HEK293 (cell line): ENCODE results near the gene PIGS.

ENCODE experiments used
- CTCF ChIP-seq: fragments of 450-650 bp; formaldehyde crosslinking; IDR thresholded peaks from 2 replicates; pipeline ENCODE4 v1.5.1; 2016; ENCODE audit warnings: missing biosample characterization, missing genetic modification characterization
- MYNN ChIP-seq: fragments of 450-650 bp; formaldehyde crosslinking; IDR thresholded peaks from 2 replicates; pipeline ENCODE4 v1.5.1; 2016; ENCODE audit warnings: missing biosample characterization, missing genetic modification characterization, borderline replicate concordance
- MZF1 ChIP-seq: fragments of 450-650 bp; formaldehyde crosslinking; IDR thresholded peaks from 2 replicates; pipeline ENCODE4 v1.5.1; 2017; ENCODE audit warnings: missing biosample characterization, missing genetic modification characterization, borderline replicate concordance
- REST ChIP-seq: fragments of 450-650 bp; formaldehyde crosslinking; IDR thresholded peaks from 2 replicates; pipeline ENCODE4 v1.5.1; 2016; ENCODE audit warnings: missing biosample characterization, missing genetic modification characterization
- ZBTB1 ChIP-seq: fragments of 450-650 bp; formaldehyde crosslinking; IDR thresholded peaks from 2 replicates; pipeline ENCODE4 v1.5.1; 2016; ENCODE audit warnings: missing biosample characterization, missing genetic modification characterization
- ZNF19 ChIP-seq: fragments of 450-650 bp; formaldehyde crosslinking; IDR thresholded peaks from 2 replicates; pipeline ENCODE4; 2016; ENCODE audit warnings: missing biosample characterization, missing genetic modification characterization, low read depth
- ZNF248 ChIP-seq: fragments of 450-650 bp; formaldehyde crosslinking; IDR thresholded peaks from 2 replicates; pipeline ENCODE4 v1.5.1; 2017; ENCODE audit warnings: missing biosample characterization, missing genetic modification characterization
- ZNF274 ChIP-seq, 2 experiments: fragments of 200-500 bp in 1 of 2; fragments of 450-650 bp in 1 of 2; sonication (Bioruptor generic) in 1 of 2; formaldehyde crosslinking in 1 of 2; IDR thresholded peaks; 2 replicates each; pipeline versions ENCODE4 v1.5.1 to v1.6.1; 2014 to 2016; ENCODE audit warnings: borderline replicate concordance in 1 of 2, inconsistent platforms in 1 of 2, low read length in 1 of 2, missing biosample characterization in 1 of 2, missing genetic modification characterization in 1 of 2
- ZNF623 ChIP-seq: fragments of 450-650 bp; formaldehyde crosslinking; IDR thresholded peaks from 2 replicates; pipeline ENCODE4 v1.5.1; 2016; ENCODE audit warnings: missing biosample characterization, missing genetic modification characterization
- ZNF629 ChIP-seq: fragments of 450-650 bp; formaldehyde crosslinking; IDR thresholded peaks from 2 replicates; pipeline ENCODE4 v1.5.1; 2017; ENCODE audit warnings: missing biosample characterization, missing genetic modification characterization
- TF ChIP-seq, protein P1 (sequence below): fragments of 450-650 bp; formaldehyde crosslinking; IDR thresholded peaks from 2 replicates; pipeline ENCODE4 v1.5.1; 2016; ENCODE audit warnings: missing biosample characterization, missing genetic modification characterization
- TF ChIP-seq, protein P2 (sequence below): fragments of 450-650 bp; formaldehyde crosslinking; IDR thresholded peaks from 2 replicates; pipeline ENCODE4 v1.5.1; 2016; ENCODE audit warnings: missing biosample characterization, missing genetic modification characterization

DNA sequence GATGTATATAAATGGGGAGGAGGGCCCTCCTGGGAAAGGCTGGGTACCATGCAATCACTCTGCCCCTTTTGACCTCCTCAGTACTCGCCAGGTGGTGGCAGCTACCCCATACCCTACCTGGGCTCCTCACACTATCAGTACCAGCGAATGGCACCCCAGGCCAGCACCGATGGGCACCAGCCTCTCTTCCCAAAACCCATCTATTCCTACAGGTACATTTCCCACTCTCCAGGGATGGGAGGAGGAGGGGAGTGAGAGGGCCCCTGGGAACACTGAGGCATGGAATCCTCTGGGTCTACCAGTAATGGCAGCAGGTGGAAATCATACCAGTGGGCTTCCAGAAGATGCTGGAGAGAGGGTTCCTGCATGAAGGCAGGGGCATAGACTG lies 42.3 kb downstream of the PIGS start:
- no peak for TF ChIP-seq ZNF629 (tag by site-specific recombination)
- no peak for TF ChIP-seq ZNF274 (IDR thresholded peaks at IDR 0.05; ENCODE audit: low read length)
- no peak for TF ChIP-seq ZNF274 (tag by site-specific recombination; IDR thresholded peaks at IDR 0.05; ENCODE audit: borderline replicate concordance)
- TF ChIP-seq, protein P1, sequence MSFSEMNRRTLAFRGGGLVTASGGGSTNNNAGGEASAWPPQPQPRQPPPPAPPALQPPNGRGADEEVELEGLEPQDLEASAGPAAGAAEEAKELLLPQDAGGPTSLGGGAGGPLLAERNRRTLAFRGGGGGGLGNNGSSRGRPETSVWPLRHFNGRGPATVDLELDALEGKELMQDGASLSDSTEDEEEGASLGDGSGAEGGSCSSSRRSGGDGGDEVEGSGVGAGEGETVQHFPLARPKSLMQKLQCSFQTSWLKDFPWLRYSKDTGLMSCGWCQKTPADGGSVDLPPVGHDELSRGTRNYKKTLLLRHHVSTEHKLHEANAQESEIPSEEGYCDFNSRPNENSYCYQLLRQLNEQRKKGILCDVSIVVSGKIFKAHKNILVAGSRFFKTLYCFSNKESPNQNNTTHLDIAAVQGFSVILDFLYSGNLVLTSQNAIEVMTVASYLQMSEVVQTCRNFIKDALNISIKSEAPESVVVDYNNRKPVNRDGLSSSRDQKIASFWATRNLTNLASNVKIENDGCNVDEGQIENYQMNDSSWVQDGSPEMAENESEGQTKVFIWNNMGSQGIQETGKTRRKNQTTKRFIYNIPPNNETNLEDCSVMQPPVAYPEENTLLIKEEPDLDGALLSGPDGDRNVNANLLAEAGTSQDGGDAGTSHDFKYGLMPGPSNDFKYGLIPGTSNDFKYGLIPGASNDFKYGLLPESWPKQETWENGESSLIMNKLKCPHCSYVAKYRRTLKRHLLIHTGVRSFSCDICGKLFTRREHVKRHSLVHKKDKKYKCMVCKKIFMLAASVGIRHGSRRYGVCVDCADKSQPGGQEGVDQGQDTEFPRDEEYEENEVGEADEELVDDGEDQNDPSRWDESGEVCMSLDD (tag by site-specific recombination): no peak
- no peak for TF ChIP-seq ZNF623 (tag by site-specific recombination)
- no peak for TF ChIP-seq MZF1
- no peak for TF ChIP-seq ZNF19 (tag by site-specific recombination)
- no peak for TF ChIP-seq ZBTB1 (tag by site-specific recombination)
- no peak for TF ChIP-seq CTCF (tag by site-specific recombination)
- TF ChIP-seq ZNF248: no peak
- TF ChIP-seq REST (tag by site-specific recombination): no peak
- no peak for TF ChIP-seq MYNN (tag by site-specific recombination)
- TF ChIP-seq, protein P2, sequence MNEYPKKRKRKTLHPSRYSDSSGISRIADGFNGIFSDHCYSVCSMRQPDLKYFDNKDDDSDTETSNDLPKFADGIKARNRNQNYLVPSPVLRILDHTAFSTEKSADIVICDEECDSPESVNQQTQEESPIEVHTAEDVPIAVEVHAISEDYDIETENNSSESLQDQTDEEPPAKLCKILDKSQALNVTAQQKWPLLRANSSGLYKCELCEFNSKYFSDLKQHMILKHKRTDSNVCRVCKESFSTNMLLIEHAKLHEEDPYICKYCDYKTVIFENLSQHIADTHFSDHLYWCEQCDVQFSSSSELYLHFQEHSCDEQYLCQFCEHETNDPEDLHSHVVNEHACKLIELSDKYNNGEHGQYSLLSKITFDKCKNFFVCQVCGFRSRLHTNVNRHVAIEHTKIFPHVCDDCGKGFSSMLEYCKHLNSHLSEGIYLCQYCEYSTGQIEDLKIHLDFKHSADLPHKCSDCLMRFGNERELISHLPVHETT (tag by site-specific recombination): no peak
